CD4-positive, alpha-beta T cell treated with Interleukin-21 for 1 hour (primary cell): ENCODE measurements around the gene COL5A1.

Source experiments
- DNase-seq: peaks from one replicate; pipeline ENCODE4 v3.0.0-alpha.2; 2020

The COL5A1 gene

DNA sequence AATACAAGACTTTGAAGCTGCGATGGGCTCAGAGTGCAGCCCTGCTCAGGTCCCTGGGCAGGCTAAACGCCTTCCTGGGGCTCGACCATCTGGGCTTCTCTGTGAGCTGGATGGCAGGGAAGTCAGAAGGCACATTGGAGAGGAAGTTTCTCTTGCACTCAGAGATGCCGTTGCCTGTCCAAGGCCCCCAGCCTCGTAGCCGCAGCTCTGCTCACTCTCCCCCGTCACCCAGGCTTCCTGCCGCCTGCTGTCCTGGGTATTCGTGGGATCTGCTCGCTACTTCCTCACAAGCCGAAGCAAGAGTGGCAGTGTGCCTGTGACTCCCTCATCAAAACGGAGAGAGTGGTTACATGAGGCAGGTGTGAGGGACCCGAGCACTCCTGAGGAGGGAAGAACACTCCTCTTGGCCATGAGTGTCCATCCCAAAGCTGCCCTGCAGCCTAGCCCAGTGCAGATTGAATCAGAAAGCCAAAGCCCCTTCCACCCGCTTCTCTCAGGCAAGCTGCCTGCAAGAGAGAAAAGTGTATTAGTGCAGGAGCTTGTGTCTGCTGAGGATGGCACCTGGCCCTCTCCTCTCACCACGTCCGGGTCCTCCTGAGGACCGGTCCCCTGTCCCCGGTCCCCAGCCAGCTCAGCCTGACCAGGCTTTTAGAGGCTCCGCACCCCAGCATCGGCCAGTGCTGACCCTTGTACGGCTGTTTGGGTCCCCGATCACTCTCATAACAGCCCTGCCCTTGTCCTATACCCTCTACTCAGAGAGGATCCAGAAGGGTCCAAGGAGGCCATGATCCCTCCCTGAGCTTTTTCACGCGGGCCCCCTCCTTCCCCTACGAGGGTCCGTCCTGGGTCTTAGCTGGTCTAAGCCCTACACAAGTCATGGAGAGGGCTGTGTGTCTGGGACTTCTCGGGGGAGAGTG lies 246.3 kb downstream of the COL5A1 start:
- DNase-seq = no peak

DNA sequence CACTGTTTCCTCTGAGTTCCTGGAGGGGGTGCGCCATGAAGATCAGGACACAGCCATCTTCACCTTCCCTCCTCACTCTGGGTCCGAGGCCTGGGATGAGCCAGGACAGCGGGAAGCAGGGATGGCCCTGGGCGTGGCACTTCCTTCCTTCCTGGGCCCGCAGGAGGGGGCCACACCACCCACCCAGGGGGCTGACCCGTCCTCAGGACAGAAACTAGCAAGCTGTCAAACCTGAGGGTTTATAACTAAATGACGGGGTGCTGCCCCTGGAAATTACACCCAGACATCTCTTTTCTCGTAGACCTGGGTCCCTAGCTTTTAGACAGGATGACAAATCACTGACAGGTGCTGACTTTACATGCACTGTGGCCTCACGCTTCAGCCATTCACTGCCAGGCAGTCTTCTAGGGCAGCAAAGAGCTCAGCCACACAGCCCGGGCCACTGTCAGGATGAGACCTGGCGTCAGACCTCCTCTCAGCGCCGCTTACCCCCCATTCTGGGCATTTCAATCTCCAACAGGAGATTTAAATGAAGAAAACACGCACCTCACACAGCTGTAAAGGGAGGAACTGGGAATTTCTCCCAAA lies 247.1 kb downstream of the COL5A1 start:
- no peak for DNase-seq

DNA sequence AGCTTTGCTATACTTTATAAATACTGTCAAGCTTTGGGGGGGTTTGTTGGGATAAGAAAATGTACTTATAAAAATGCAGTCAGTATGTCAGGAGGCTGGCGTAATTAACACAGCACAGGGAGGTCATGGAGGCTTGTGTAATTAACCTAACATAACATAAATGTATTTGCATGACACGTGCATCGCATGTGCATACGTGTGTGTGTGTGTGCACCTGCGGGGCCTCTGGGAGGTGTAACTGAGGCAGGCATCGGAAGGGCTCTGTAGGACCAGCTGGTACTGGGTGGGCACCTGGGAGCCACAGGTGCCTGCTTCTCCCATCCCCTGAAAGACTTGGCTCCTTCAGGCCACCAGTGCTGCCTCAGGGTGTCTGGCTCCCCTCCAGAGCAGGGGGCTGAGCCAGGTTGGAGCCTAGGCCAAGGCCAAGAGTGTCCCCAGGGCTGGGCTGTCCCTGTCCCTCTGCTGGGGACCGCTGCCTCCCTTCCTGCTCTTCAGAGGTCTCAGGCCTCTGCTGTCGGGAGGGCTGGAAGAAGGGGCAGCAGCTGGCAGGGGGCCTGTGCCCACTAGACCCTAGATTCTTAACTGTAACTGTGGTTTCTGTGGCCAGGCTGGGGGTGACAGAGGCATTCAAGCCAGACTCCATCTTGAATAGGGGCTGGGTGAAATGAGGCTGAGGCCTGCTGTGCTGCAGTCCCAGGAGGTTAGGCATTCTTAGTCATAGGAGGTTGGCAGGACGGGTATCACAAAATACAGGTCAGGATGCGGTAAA lies 248.0 kb downstream of the COL5A1 start:
- no peak for DNase-seq

DNA sequence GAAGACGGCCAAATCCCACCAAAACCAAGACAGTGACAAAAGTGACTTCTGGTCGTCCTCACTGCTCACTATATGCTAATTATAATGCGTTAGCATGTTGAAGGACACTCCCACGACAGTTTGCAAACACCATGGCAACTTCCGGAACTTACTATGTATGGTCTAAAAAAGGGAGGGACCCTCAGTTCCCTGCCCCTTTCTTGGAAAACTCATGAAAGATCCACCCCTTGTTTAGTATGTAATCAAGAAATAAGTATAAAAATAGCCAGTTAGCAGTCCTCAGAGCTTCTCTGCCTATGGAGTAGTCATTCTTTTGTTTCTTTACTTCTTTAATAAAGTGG lies 248.5 kb downstream of the COL5A1 start:
- DNase-seq = no peak

DNA sequence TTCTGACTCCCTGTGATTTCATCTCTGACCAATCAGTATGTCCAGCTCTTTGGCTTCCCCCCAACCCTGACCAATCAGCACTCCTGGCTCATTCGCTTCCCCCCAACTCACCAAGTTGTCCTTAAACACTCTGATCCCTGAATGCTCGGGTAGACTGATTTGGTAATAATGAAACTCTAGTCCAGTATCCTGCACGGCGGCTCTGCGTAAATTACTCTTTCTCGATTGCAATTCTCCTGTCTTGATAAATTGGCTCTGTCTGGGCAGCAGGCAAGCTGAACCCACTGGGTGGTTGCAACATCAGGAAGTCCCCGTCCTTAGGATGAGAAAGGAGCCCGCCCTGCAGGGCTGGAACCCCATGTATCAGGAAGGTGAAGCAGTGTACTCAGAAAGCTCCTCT lies 249.4 kb downstream of the COL5A1 start:
- DNase-seq = no peak

DNA sequence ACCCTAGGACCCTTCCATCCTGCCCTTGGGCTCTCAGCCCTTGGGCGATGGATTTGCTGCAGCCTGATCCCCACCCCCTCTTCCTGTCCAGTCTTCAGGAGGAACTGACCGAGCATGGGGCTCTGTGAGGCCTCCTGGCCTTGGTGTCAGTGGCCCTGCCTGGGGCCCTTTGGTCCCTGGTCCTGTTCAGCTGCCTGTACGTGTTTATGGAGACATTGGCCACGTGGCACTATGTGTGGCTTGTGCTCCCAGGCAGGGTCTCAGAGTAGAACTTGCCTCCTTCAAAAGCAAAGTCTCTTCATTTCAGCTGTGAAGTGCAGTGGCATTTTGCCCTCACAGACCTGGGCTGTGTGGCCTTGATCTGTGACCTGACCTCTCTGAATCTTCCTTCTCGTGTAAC lies 250.1 kb downstream of the COL5A1 start:
- DNase-seq = no peak

DNA sequence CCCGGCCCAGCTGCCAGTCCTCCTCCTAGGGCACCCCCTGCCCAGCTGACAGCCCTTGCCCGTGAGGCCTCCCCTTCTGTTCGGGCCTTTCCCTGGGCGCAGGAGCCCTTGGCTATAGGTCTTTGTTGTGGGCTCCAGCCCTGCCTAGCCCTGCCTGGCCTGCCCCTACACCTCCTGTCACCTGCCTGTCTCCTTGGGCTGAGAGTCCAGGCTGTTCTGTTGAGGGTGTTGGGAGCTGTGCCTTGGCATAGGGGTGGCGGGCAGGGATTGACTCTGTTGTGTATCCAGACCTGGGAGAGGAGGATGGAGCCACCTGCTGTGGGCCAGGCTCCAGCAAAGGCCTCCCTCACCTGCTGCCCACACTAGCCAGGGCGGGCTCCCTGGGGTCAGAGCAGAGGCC lies 250.6 kb downstream of the COL5A1 start:
- no peak for DNase-seq

DNA sequence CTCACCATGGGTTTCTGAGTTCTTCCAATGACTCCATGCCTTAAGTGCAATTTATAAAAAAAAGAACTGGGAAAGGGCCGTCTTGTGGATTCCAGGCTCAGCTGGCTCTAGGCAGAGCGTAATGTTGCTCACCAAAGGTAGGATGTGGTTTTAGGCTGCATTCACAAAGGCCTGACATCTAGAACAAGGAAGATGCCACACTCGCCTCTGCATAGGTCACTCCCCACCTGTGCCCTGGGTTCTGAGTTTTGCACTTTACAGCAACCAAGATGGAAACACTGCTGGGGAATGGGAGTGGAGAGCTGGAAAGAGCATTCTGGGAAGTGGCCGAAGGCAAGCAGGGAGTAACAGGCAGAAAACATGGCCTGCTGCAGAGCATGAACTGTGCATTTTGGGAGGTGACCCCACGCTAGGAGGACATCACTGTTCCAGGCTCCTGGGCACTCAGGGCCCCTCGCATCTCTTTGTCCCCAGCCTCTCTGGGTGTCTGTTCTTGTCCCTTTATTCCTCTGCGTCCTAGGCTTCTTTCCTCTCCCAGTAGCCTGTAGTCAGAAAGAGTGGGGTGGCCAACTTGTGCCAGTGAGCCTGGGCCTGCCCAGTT lies 251.3 kb downstream of the COL5A1 start:
- no peak for DNase-seq
